CD4-positive, alpha-beta T cell treated with Interleukin-15 for 1 hour (primary cell): ENCODE results near the gene HIC2.
"Not testable (repeated sequence)": the region's sequence is repeated elsewhere in the genome, so short reads cannot be mapped to it uniquely, and the experiment has no call there.

Experiments
- DNase-seq: peaks from one replicate; pipeline ENCODE4 v3.0.0-alpha.2; 2020

The HIC2 gene

DNA sequence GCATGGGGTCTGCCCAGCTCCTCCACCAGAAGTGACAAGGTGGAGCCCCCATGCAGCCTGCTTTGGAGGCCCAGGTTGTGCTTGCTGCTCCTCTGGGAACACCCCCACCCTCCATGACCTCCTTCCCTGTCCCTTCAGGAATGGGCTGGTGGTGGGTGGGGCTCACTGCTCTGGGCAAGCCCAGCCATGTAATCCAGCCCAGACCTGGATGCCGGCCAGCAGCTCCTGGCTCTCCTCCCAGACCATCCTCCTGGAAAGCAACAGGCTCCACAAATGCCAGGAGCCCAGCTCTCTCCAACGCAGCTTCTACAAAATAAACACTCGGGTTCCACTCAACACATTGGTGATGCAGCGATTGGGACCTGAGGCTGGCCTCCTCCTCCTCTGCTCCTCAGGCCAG is 80.8 kb downstream of the HIC2 start:
- not testable (repeated sequence) for DNase-seq

DNA sequence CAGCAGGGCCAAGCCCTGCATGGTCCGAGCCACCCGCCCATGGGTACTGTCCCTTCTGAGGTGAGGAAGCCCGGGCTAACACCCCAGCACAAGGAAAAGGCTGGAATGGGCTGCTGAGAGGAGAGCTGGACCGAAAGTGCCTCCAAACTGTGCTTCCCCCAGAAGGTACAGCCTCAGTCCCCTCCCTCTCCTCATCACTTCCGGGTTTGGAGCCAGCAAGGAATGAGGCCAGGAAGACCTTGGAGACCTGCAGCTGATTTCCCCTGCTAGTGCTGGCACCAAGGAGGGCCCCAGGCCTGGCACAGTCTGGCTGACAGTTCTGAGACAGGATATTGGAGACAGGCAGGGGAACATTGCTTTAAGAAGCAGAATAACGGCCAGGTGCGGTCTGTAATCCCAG is 81.3 kb downstream of the HIC2 start:
- not testable (repeated sequence) for DNase-seq

DNA sequence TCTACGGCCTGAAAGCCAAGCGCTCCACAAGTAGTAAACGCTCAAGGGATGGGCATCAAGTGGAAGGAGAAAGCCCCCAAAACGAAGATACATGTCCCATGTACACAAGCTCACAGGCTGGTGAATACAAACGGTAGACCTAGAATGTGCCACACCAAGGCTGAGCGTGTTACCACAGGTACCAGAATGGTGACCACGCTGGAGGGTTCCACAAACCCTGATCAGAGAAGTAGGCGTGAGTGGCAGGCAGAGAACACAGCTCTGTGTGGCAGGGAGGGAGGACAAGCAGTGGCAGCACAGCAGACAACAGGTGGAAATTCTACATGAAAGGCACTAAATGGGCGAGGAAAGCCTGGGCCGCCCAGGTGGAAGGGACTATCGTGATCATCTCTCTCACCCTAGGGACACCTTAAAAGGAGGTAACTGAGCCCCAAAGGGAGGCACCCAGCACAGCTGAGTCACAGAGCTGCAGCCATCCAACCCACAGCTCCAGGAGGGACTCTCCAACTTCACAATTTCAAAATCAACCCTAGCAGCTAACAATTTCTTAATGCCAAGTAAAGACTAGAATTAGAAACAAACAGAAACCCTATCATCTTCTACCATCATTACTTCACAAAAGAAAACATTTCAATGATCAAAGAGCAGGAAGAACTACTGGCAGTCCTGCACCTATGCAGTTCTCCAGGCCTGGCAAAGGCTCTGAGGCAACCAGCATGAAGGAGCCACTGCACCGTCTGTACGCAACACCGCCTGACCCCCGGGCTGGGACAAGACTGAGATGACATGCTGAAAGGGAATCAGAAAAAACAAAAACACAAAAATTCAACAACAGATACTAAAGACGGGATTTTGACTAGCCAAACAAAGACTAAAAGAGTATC is 82.7 kb downstream of the HIC2 start:
- DNase-seq = not testable (repeated sequence)
